ENCODE data around the gene NTN1.
"Not testable (repeated sequence)": the region's sequence is repeated elsewhere in the genome, so short reads cannot be mapped to it uniquely, and the experiment has no call there.

The NTN1 gene
- total RNA-seq: 0.39 to 1.3 (median 0.58) reads per million in 4 donors

DNA sequence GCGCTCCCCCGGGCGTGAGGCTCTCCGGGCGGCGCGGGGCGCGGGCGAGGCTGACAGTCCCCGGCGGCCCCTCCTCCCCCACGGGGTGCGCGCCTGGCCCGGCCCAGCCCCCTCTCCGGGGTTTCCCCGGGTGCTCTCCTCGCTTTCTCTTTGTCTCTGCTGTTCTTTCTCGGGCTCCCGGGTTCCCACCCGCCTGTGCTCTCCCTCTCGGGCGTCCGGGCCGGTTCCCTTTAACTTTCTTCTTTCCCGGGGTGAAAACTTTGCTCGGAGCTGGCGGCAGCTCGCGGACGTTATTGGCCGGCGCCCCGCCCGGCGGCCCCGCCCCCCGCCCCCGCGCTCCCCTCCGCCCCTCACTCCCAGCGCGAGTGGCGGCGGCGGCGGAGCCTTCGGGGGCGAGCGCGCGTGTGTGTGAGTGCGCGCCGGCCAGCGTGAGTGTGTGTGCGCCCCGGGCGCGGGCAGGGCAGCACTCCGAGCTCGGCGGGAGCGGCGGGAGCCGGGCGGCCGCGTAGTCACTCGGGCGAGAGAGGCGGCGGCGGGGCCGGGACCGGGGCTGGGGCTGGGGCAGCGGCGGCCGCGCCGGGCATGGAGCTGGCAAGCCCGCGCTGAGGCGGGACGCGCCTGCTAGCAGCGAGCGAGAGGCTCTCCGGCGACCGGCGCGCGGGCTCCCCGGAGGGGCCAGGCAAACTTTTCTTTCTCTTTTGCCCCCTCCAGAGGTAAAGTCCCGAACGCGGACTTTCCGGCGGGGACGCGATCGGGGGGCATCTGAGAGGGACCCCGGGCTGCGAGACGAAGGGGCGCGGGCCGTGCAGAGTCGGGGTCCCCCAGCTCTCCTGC is at the start of gene NTN1:
Gene NTN1 (plus strand): TSS at position 353 of the 834 bp plus-strand sequence. CDS start 864 bp downstream, outside the sequence.
- peak in 3 of 5 donors; percentile 8 to 47 (median 26) for DNase-seq

DNA sequence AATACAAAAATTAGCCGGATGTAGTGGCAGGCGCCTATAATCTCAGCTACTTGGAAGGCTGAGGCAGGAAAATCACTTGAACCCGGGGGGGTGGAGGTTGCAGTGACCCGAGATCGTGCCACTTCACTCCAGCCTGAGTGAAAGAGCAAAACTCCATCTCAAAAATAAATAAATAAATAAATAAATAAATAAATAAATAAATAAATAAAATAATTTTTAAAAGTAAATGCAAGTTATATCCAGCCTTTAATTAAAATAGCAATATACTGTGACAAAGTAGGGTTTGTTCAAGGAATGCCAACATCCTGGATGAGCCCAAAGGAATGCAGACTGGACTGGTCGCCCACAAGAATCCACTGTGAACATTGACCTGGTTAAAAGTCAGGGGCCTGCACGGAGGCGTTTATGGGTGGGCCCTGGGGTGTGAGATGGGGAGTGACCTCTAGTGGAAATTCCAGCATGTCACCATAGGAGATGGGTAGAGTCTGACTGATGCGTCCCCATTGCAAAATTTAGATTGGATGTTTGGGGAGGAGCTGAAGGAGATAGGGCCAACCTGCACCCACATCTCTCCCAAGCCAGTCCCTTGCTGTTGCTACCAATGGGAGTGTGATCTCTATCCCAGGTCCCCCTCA is 46.1 kb upstream of the NTN1 start:
- DNase-seq: no peak

DNA sequence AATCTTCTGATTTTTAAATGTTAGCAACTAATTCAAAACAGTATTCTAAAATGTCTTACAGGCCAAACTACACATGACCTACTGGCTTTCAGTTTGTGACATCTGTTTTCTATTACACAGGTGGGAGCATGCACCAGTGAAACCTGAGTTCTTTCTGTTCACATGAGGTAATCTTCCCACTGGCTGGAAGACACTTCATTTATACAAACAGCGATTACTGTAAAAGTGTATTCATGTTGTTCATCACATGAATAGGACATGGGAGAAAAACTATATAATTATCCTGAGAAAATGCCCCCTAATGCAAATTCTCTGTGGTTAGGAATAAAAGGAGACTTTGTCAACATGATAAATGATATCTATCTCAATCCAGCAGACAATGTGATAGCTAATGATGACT is 44.7 kb upstream of the NTN1 start:
- DNase-seq: no peak

DNA sequence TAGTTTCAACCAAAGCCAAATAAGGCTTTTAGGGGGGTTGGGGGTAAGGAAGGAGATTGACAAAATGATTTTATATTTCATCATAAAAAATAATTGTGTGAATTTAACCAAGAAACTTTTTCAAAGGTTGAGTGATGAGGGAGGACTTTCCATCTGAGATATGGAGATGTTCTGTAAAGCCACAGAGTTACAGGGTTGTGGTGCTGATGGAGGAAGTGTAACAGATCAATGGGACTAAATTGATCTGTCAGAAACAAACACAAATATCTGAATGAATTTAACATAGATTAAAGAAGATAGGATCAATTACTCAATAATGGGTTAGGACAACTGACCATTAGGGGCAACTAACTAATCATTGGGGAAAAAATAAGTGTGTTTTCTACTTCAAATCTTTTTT is 41.6 kb upstream of the NTN1 start:
- no peak for DNase-seq

DNA sequence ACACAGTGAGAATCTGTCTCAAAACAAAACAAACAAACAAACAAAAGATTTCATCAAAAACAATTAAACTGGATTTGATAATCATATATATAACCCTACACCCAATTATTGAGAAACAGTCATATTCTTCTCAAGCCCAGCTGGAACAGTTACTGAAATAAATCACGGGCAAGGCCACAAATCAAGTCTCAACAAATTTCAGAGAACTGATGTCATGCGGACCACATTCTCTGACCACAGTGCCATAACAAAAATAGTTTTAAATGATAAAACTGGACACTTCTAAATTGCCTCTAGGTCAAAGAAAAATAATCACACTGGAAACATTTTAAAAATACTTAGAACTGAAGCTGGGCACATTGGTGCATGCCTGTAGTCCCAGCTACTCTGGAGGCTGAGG is 39.9 kb upstream of the NTN1 start:
- DNase-seq: no peak

DNA sequence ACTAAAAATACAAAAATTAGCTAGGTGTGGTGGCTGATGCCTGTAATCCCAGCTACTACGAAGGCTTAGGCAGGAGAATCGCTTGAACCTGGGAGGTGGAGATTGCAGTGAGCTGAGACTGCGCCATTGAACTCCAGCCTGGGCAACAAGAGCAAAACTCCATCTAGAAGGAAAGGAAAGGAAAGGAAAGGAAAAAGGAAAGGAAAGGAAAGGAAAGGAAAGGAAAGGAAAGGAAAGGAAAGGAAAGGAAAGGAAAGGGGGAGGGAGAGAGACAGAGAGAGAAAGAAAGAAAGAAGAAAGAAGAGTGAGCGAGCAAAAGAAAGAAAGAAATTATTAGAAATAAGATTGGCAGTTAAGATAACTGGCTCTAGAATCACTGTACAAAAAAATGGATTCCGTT is 37.1 kb upstream of the NTN1 start:
- not testable (repeated sequence) for DNase-seq

DNA sequence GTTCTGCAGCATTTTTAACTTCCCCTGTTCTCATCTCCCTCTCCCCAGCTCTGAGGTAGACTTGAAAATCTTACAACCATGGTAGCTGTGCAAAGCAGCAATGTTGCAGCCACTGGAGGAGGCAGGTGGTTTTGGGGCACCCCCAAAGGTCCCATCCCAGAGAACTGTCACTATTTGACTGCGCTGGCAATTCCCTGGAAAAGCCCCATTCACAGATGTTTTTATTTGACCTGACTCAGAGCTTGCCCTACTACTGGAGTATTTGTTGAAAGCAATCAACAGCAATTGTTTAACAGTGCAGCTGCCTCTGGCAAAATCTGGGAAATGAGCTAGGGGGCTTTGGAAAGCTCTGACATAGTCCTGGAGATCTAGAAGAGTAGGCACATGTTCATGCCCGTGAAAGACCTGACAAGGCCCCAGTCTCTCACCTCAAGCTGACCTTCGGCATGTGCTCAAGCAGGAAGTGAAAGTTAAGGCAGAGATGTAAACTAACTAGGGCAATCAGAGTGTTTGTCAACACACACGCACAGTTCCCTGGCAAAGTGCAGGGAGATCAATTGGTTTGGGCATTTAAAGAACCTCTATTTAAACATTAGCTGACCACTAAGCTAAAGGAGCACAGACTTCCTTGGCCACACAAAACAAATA is 36.1 kb upstream of the NTN1 start:
- no peak for DNase-seq

DNA sequence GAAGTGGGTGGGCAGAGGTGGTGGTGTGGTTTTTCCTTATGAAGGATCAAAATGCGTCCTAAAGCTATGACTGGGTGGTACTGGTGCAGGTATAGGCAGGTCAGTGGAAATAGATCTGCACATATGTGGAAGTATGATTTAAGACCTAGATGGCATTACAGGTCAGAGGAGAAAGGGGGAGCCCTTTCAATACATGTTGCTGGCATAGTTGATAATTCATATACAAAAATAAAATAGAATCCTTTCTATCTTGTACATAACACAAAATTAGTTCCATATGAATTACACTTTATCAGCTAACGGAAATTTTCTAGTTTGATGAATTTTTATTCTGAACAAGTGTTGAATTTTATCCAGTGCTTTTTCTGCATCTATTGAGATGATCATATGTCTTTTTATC is 35.0 kb upstream of the NTN1 start:
- DNase-seq: no peak

DNA sequence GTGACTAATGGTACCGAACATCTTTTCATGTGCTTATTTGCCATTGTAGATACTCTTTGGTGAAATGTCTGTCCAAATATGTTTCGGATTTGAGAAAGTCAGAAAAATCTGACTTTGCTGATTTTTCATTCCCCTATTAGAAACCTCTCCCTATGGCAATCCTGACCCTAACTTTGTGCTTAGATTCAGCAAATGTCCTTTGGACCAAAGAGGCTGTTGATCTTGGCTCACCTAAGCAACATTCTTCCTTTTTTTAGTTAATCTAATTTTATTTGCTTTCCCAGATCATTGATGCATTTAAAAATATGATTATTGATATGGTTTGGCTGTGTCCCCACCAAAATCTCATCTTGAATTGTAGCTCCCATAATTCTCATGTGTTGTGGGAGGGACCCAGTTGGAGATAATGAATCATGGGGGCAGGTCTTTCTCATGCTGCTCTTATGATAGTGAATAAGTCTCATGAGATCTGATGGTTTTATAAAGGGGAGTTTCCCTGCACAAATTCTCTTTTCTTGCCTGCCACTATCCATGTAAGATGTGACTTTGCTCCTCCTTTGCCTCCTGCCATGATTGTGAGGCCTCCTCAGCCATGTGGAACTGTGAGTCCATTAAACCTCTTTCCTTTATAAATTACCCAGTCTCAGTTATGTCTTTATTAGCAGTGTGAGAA is 32.9 kb upstream of the NTN1 start:
- not testable (repeated sequence) for DNase-seq

DNA sequence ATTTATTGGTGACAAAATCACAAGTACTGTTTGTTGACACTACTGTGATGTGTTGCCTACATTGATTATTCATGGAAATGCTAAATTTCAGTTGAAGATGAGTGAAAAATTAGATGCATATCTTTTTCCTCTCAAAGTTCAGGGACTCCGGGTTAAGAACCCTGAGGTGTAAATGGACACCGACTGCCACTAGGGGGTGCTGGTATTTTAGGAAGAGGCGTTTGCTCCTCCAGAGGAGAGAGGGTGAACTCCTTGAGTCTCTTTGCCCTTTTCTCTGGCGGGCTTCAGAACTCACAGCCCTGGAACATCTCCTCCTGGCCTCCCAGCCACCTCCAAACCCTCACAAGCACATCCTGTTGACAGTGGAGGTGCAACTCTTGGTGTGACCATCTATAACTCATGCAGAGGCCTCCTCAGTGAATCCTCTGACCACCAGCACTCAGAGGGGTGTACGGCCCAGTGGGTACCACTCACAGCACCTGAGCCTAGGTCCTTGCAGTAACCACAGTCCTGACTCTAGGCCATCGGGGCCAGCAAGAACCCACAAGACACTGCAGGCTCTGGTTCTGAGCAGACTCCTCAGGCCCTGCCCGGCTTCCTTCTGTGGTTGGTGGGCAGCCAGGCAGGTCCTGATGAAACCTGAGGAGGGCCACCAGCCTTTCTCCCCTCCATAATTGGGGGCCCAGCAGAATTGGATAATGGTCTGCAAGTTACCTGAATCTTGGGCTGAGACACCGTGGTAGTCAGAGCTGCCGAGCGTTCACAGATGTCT is 29.6 kb upstream of the NTN1 start:
- peak; percentile 16 to 61 (median 41) for DNase-seq

DNA sequence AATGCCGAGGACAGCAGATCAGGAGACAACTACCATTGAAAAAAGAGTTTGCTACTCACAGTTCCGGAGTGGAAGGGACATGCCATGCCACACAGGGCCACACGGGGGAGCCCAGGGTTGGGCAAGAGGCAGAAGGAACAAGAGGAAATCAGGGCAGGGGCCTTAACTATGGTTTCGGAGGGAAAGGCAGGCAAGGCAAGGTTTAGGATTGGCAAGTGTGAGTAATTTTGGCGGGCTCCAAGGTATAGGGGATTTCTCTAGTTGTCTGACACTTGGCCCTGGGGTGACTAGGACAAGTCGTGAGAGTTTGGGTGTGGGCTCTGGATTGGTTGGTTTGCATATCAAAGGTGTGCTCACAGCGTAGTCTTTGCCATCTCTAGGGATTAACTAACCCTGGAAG is 27.0 kb upstream of the NTN1 start:
- DNase-seq: peak in 3 of 5 donors; percentile 26 to 35 (median 33)

DNA sequence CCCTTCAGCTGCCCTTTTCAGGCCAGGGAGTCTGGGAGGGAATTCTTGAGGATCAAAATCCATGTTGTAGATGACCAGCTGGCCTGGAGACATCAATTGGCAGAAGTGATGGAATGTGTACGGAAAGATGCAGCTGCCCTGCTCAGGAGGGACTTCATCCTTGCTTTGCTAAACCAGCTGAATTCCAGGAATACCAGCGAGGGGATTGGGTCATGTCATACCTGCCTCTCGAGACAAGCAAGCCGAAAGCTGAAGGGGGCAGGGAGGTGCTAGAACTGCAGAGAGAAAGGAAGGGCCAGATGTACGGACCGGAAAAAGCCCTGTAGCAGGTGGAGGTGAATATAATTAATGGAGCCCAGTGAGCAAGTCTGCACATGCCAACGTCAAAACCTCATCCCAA is 25.6 kb upstream of the NTN1 start:
- no peak for DNase-seq

DNA sequence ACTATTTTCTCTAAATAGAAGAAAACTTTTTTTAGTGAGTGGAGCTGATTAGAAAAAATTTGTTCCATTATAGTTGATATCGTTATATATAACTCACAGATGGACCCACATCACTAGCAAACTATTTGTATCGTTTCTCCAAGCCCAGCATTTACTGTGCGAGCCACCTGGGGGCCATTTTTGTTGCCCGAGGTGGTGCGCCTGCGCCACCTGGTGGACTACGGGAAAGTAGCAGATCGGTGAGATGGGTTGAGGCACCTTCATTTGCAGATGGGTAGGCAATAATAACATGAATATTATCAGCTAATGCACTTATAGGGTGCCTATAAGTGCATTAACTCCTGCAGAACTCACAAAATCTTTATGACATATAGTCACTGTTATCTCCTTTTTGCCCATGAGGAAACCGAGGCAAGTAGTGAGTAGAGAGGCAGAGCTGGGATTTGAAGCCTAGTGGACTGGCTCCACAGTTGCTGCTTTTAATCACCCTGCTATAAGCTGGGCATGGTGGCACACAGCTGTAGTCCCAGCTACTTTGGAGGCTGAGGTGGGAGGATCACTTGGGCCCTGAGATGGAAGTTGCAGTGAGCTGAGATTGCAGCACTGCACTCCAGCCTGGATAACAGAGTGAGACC is 23.2 kb upstream of the NTN1 start:
- DNase-seq: peak; percentile 60 to 73 (median 67)

DNA sequence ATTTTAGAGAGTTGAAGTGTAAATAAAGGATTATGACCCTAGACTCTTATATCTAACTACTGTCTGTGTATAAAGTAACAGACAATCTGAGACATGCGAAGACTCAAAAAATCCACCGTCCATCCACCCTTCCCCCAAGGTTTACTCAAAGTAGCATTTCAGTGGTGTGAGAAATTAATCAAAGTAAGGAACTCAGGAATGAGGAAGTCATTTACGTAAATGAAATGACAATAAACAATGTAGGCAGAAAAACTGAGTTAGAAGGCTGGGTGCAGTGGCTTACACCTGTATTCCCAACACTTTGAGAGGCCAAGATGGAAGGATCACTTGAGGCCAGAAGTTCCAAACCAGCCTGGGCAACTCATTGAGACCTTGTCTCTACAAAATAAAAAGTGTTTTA is 19.8 kb upstream of the NTN1 start:
- no peak for DNase-seq

DNA sequence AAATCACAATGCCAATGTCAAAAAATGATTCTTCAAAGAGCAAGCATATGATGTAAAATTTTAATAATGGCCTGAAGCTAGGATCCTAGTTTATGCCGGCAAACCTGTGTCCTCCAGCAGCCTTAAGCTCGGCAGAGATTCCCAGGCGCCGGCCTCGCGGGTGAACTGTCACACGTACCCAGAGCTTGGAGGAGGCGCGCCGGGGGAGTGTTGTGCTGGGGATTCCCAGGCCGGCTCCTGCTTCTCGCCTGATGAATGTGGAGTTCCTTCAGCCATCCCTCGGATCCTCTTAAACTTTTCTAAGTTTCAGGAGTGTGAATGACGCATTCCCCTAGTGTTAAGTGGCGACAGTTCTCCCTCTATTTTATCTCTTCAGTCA is 19.1 kb upstream of the NTN1 start:
- DNase-seq: no peak

DNA sequence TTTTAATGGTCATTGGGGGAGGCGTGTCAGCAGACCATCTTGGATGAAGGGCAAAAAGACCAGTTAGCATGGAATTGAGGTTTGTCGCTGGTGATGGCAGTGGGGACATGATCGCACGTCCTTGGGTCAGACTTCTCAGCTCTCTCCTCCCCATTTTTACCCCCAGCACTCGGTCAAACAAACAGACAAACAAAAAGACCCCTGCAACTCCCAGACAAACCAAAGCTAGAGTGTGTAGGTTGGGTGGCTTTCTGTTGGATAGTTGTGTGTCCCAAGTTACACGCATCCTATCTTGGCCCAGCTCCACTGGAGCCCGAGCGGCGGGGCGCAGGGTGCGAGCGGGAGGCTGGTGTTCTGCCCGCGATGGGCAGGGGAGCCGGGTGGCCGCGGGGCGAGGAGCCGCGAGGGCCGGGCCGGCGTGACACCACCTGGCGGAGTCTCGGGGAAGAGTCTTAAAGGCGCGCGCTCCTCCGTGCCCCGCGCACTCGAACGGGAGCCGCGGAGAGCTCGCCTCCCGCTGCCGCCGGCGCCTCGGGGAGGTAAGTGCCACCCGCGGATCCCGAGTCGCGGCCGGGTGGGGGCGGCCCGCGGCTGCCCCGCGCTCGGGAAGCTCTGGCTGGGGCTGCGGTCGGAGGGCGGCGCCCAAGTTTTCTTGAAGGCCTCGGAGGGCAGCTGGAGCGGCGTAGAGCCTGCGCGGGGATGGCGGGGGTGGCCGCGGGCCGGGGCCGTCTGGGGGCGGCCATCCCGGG is 18.5 kb upstream of the NTN1 start:
- DNase-seq: no peak

DNA sequence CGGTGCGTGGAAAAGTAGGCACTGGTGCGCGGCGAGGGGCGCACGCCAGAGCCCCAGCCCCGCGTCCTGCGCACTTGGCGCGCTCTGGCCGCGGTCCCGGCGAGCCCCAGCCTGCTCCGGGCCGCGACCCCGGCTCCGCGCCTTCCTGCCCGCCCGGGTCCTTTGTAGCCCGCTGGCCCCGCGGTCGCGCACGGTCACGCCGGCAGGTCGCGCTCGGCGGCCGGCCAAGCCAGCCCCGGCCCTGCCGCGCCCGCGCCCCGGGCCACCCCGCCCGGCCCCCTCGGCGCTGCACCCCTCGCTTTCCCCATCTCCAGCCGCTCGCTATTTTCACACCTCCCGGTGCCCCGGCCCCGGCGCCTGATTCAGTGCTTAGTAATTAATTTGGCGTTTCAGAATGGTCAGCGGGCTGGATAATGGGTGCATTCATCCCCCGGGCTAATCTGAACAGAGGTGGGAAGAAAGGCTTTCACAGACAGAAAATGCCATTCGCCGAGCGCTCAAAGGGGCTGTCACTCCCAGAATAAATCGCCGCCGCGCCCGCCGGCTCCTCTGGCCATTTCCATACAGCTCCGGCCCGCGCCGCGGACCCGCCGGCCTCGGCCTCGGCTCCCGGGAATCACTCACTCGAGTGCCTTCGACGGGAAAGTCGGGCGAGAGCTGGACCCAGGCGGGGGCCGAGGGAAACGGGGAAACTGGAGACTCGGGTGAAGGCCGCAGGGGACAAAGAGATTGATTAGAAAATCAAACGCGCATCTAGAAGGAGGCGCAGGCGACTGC is 17.8 kb upstream of the NTN1 start:
- no peak for DNase-seq

DNA sequence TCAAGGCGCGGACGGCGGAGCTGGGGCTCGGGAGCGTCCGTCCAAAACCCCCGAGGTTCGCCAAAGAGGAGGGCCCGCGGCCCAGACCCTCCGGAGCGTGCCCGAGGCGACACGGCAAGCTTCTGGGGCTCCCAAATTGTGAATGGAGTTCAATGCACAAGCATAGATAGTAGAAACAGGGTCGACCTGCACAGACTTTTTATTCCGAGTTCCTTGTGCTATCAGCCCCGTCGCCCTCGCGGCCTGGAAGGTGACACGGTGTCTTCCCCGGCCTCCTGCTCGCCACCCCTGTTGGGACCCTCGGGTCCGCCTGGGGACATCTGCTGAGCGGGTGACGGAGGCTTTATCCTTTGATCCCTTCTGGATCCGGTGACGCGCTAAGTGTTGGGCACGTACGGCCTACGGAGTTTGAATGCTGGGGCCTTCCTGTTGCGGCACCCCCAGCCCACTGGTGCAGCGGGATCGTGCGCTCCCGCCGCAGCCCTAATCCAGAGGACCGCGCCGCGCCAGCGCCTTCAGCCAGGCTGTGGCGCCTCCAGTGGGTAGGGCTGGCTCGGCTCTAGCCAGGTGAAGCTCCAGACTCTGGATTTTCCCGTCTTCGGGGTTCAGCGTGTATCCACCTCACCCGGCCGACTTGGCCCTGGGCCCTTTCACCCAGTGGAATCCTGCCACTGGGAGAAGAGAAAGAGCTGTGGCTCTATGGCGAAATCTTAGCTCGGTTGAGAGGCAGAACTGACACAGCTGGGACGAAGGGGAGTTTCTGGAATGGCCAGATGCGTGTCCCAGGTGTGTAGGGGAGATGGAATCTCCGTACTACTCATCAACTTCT is 17.0 kb upstream of the NTN1 start:
- no peak for DNase-seq

DNA sequence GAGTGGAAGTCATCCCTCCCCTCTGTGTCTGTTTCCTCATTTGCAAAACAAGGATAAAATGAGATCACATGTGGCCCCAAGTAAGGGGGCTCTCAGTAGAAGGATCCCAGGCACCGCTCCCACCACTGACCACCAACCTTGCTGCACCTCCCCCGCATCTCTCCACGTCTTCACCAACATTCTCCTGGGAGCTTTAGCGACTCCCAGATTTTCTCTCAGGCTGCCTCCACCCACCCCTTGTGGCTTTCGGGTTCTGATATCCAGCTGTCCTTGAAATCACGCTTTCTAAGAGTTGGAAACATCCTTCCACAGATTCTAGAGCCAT is 16.4 kb upstream of the NTN1 start:
- no peak for DNase-seq

All from T-helper 1 cell (primary cell).